IPS-18c (cell line): ENCODE results near the gene TEX101.
"Not testable (repeated sequence)": the region's sequence is repeated elsewhere in the genome, so short reads cannot be mapped to it uniquely, and the experiment has no call there.

ENCODE experiments used
- H3K4me3 ChIP-seq: 2 replicates; pipeline ENCODE4 v1.7.0; 2013; ENCODE audit warnings: low read depth, mild to moderate bottlenecking, low read length, moderate library complexity; ENCODE audit not compliant: insufficient read depth
- H3K9me3 ChIP-seq: one replicate; pipeline ENCODE4 v1.6.1; 2013; ENCODE audit warnings: mild to moderate bottlenecking, low read length, moderate library complexity; ENCODE audit not compliant: control insufficient read depth, insufficient read depth

TEX101 gene

GRCh38 chr19:43414554-43414953 is at the start of gene TEX101:
TSS of gene TEX101 (plus strand) at chr19:43414890. CDS start at chr19:43415920, 1,030 bp downstream.
- Histone ChIP-seq H3K4me3 (no peak within 1 kb of the TSS), H3K9me3 (no peaks in the 10 kb centered on the region)

GRCh38 chr19:43365677-43366076 is 49.0 kb upstream of the TEX101 start:
- not testable (repeated sequence) for H3K9me3 ChIP-seq, H3K4me3 ChIP-seq

GRCh38 chr19:43367822-43368221 is 46.9 kb upstream of the TEX101 start:
- Histone ChIP-seq H3K9me3 (no peaks in the 10 kb centered on the region), H3K4me3 (no peak overlapping the region)

GRCh38 chr19:43368897-43369296 is 45.8 kb upstream of the TEX101 start:
- H3K4me3 ChIP-seq, H3K9me3 ChIP-seq: not testable (repeated sequence)

GRCh38 chr19:43371909-43372308 is 42.8 kb upstream of the TEX101 start:
- no peak overlapping the region for H3K4me3 ChIP-seq
- H3K9me3 ChIP-seq = no peaks in the 10 kb centered on the region

- Histone ChIP-seq H3K4me3 (no peak overlapping the region), H3K9me3 (no peaks in the 10 kb centered on the region)
Observed at GRCh38 chr19:43372462-43372861, 42.2 kb upstream of the TEX101 start.

- H3K9me3 ChIP-seq, H3K4me3 ChIP-seq: not testable (repeated sequence)
Observed at GRCh38 chr19:43377624-43378023, 37.1 kb upstream of the TEX101 start.

- Histone ChIP-seq H3K4me3 (no peak overlapping the region), H3K9me3 (peaks cover 2% of the 10 kb centered on the region)
Observed at GRCh38 chr19:43380008-43380407, 34.7 kb upstream of the TEX101 start.

GRCh38 chr19:43380771-43381386 is 33.8 kb upstream of the TEX101 start:
- Histone ChIP-seq H3K4me3 (no peak overlapping the region), H3K9me3 (peaks cover 2% of the 10 kb centered on the region)

- not testable (repeated sequence) for H3K9me3 ChIP-seq, H3K4me3 ChIP-seq
Observed at GRCh38 chr19:43382586-43383216, 32.0 kb upstream of the TEX101 start.

- not testable (repeated sequence) for H3K9me3 ChIP-seq, H3K4me3 ChIP-seq
Observed at GRCh38 chr19:43383254-43383653, 31.4 kb upstream of the TEX101 start.

- not testable (repeated sequence) for H3K9me3 ChIP-seq, H3K4me3 ChIP-seq
Observed at GRCh38 chr19:43383759-43384158, 30.9 kb upstream of the TEX101 start.

- not testable (repeated sequence) for H3K9me3 ChIP-seq, H3K4me3 ChIP-seq
Observed at GRCh38 chr19:43390903-43391551, 23.7 kb upstream of the TEX101 start.

- H3K9me3 ChIP-seq, H3K4me3 ChIP-seq: not testable (repeated sequence)
Observed at GRCh38 chr19:43391552-43391935, 23.1 kb upstream of the TEX101 start.

- H3K4me3 ChIP-seq = not testable (repeated sequence)
Observed at GRCh38 chr19:43393501-43393900, 21.2 kb upstream of the TEX101 start.

GRCh38 chr19:43395561-43395960 is 19.1 kb upstream of the TEX101 start:
- Histone ChIP-seq H3K4me3 (no peak overlapping the region), H3K9me3 (no peaks in the 10 kb centered on the region)

More at GRCh38 chr19:43393501-43393900, 21.2 kb upstream of the TEX101 start:
- H3K9me3 ChIP-seq = not testable (repeated sequence)

- no peak overlapping the region for H3K4me3 ChIP-seq
- no peaks in the 10 kb centered on the region for H3K9me3 ChIP-seq
Observed at GRCh38 chr19:43406297-43406696, 8.4 kb upstream of the TEX101 start.

GRCh38 chr19:43407416-43408005 is 7.2 kb upstream of the TEX101 start:
- Histone ChIP-seq H3K4me3 (no peak overlapping the region), H3K9me3 (no peaks in the 10 kb centered on the region)
